ENCODE measurements around the gene PSME3. TPM values are rescaled to one million over a fixed set of nuclear protein-coding genes. Genes with fewer than 3 reads are reported as not detected.
A peak's percentile ranks its signal among the peaks of the same experiment; 100 is the strongest.

PSME3 gene
- total RNA-seq, 1 experiment from 2014 or later = 195 TPM

- Mint-ChIP-seq H3K4me3 (ENCODE audit: unreplicated experiment) (no peak overlapping the region), H3K9me3 (ENCODE audit: unreplicated experiment) (no peaks in the 10 kb centered on the region), H3K4me1 (ENCODE audit: low read depth, unreplicated experiment) (no peaks in the 10 kb centered on the region), H3K27me3 (ENCODE audit: insufficient read depth, unreplicated experiment) (no peaks in the 10 kb centered on the region), H3K27ac (ENCODE audit: unreplicated experiment) (no peak overlapping the region), H3K36me3 (ENCODE audit: insufficient read depth, unreplicated experiment) (peaks cover 13% of the 10 kb centered on the region)
- Histone ChIP-seq H3K36me3 (ENCODE audit: control insufficient read depth, insufficient read depth, low read length) (no peaks in the 10 kb centered on the region), H3K27me3 (replicated peaks; ENCODE audit: control insufficient read depth, insufficient read depth, low read length) (no peaks in the 10 kb centered on the region), H3K4me3 (ENCODE audit: low read depth, low read length) (no peak overlapping the region), H3K9me3 (no peaks in the 10 kb centered on the region), H3K4me1 (0 out of 2 replicates have a peak, but pooled peaks cover 6% of the 10 kb centered on the region)
- CTCF ChIA-PET = interaction anchor here (0.5 to 0.6 kb wide), 2 partner anchors 21 to 51 kb away, joined by 3 to 4 read pairs; no protein-coding TSS in a partner anchor
- intact Hi-C loops (cut with micrococcal nuclease; ENCODE audit: unreplicated experiment) = loop anchor here (10.0 kb wide), 1 partner anchor 253 kb away; the partner anchor contains the start of gene PSMC3IP
- TF ChIP-seq CTCF (IDR thresholded peaks at IDR 0.05; ENCODE audit: insufficient read depth in 1 of 2, low read depth in 1 of 2, low read length in 1 of 2, severe bottlenecking in 1 of 2, unreplicated experiment in 1 of 2) = no peak
- BruUV-seq (replicated peaks) = no TSS peak
- no peak for DNase-seq
- POLR2A ChIA-PET = interaction anchor here (0.5 kb wide), 1 partner anchor 13 kb away, joined by 3 read pairs; no protein-coding TSS in a partner anchor
Observed at GRCh38 chr17:42827472-42827871, 5.7 kb upstream of the PSME3 start.

DNA sequence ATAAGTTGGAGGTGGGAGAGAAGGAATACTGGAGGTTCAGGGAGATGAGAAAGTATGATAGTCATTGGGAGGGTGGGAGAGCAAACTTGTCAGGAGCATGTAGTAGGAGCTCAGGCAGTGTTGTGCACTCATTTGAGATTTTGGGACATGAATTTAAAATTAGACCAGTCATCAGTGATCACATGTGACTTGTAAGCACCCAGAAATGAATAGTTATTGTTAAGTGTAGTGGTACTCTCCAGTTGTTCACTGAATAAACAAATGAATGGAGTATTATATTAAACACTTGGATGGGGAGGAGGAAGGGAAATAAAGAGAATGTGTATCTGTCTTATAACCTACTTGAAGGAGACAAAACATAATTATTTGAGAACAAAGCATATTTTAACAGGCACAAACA lies 2.2 kb upstream of the PSME3 start:
- H3K9me3 ChIP-seq = no peaks in the 10 kb centered on the region
- H3K36me3 ChIP-seq (ENCODE audit: control insufficient read depth, insufficient read depth, low read length) = no peaks in the 10 kb centered on the region; the same call in 1 of the 2 replicates
- CTCF ChIA-PET = no interaction called here
- 0 out of 2 replicates have a peak, but pooled peaks cover 14% of the 10 kb centered on the region for H3K4me1 ChIP-seq
- POLR2A ChIA-PET = no interaction called here
- Mint-ChIP-seq H3K27me3 (ENCODE audit: insufficient read depth, unreplicated experiment) (no peaks in the 10 kb centered on the region), H3K36me3 (ENCODE audit: insufficient read depth, unreplicated experiment) (peaks cover 29% of the 10 kb centered on the region), H3K27ac (ENCODE audit: unreplicated experiment) (no peak overlapping the region), H3K4me3 (ENCODE audit: unreplicated experiment) (no peak overlapping the region), H3K9me3 (ENCODE audit: unreplicated experiment) (no peaks in the 10 kb centered on the region), H3K4me1 (ENCODE audit: low read depth, unreplicated experiment) (no peaks in the 10 kb centered on the region)
- H3K27me3 ChIP-seq (replicated peaks; ENCODE audit: control insufficient read depth, insufficient read depth, low read length) = no peaks in the 10 kb centered on the region
- DNase-seq = no peak
- no peak overlapping the region for H3K4me3 ChIP-seq (ENCODE audit: low read depth, low read length)
- no peak for TF ChIP-seq CTCF (IDR thresholded peaks at IDR 0.05; ENCODE audit: insufficient read depth in 1 of 2, low read depth in 1 of 2, low read length in 1 of 2, severe bottlenecking in 1 of 2, unreplicated experiment in 1 of 2)
- no TSS peak for BruUV-seq (replicated peaks)
- intact Hi-C loops (cut with micrococcal nuclease; ENCODE audit: unreplicated experiment) = no loop called here

GRCh38 chr17:42832213-42832933 lies 824 bp upstream of the PSME3 start:
- BruUV-seq (replicated peaks) = no TSS peak
- DNase-seq = no peak
- H3K27me3 Mint-ChIP-seq (ENCODE audit: insufficient read depth, unreplicated experiment) = no peaks in the 10 kb centered on the region
- ChIA-PET POLR2A (interaction anchor here (1.8 kb wide), 1 partner anchor 8 kb away, joined by 19 read pairs; the partner anchor contains the start of gene BECN1), CTCF (interaction anchor here (1.3 to 1.4 kb wide), 2 partner anchors 9 to 12 kb away, joined by 3 to 11 read pairs; partner anchors contain the start of gene BECN1)
- Histone ChIP-seq H3K36me3 (ENCODE audit: control insufficient read depth, insufficient read depth, low read length) (no peaks in the 10 kb centered on the region; the same call in 1 of the 2 replicates), H3K27me3 (replicated peaks; ENCODE audit: control insufficient read depth, insufficient read depth, low read length) (no peaks in the 10 kb centered on the region), H3K9me3 (no peaks in the 10 kb centered on the region), H3K4me1 (0 out of 2 replicates have a peak, but pooled peaks cover 14% of the 10 kb centered on the region), H3K4me3 (ENCODE audit: low read depth, low read length) (peak overlapping the region; percentile 97)
- no peaks in the 10 kb centered on the region for H3K9me3 Mint-ChIP-seq (ENCODE audit: unreplicated experiment)
- peaks cover 43% of the 10 kb centered on the region for H3K36me3 Mint-ChIP-seq (ENCODE audit: insufficient read depth, unreplicated experiment)
- intact Hi-C loops (cut with micrococcal nuclease; ENCODE audit: unreplicated experiment) = no loop called here
- H3K27ac Mint-ChIP-seq (ENCODE audit: unreplicated experiment) = peak overlapping the region; percentile 95
- H3K4me3 Mint-ChIP-seq (ENCODE audit: unreplicated experiment) = peak overlapping the region; percentile 91
- no peak for TF ChIP-seq CTCF (IDR thresholded peaks at IDR 0.05; ENCODE audit: insufficient read depth in 1 of 2, low read depth in 1 of 2, low read length in 1 of 2, severe bottlenecking in 1 of 2, unreplicated experiment in 1 of 2)
- no peaks in the 10 kb centered on the region for H3K4me1 Mint-ChIP-seq (ENCODE audit: low read depth, unreplicated experiment)

Data from Caco-2 (cell line).